Astrocyte of the hippocampus (primary cell): ENCODE data around the gene NDUFAF8.
"Not testable (repeated sequence)": the region's sequence is repeated elsewhere in the genome, so short reads cannot be mapped to it uniquely, and the experiment has no call there.

ENCODE experiments used
- DNase-seq: peaks from one replicate; pipeline ENCODE4 v3.0.0; 2011; ENCODE audit warnings: low read depth, low spot score

NDUFAF8 gene

GRCh38 chr17:81222906-81223761 lies 16.0 kb upstream of the NDUFAF8 start, which contains the start of gene CEP131:
Gene CEP131, minus strand, starts transcription at chr17:81222965. Its CDS starts 2,909 bp downstream, at chr17:81220056.
- DNase-seq = peak; percentile 100

DNA sequence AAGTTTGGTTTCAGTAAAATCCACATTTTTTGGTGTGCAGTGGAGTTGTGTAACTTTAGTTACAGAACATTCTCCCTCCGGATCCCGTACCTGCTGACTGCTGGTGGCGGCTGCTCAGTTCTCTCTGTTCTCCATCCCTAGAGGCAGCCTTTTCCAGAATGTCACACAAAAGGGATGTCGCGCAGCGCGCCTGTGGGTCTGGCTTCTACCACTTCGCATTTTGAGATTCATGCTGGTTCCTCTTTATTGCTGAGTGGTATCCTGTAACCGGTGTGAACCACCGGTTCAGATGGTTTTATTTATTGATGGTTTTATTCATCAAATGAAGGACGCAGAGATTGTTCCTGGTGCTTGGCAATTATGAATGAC lies 15.4 kb upstream of the NDUFAF8 start:
- no peak for DNase-seq

GRCh38 chr17:81227630-81228029 lies 11.5 kb upstream of the NDUFAF8 start:
- DNase-seq = not testable (repeated sequence)

GRCh38 chr17:81228420-81228819 lies 10.7 kb upstream of the NDUFAF8 start:
- DNase-seq = no peak

DNA sequence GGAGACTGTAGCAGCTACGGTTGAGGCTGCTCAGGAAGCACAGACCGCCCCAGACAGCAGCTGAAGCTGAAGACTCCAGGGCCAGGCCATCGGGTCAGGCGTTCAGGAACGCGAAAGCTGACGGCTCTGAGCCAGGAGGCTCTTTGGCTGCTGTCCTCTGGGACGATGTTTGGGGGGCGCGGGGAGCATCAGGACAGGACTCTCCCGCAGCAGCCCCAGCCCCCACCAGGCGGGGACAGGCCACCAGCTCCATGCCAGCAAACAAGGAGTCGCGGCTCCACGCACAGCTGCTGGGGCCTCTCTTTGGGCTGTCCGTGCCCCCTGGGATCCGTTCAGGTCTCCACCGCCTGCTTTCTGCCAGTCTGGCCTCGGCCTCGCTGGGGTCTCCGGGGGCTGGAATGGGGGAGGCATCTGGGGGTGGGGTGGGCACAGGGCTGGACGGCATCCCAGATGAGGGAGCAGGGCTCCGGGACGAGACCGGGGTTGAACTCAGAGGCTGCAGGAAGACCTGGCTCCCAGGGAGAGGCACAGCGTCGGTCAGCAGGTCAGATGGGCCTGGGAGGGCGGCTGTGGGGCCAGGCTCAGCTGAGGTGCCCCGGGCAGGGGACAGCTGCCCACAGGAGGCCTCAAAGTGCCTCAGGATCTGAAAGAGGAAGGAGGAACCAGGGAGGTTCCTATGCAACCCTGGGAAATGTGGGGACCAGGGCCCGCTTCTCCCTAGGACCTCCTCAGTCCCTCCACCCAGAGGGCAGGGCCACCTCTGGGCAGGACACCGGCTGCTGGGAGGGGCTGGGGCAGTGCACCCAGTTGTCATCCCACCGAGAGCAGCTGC lies 10.1 kb upstream of the NDUFAF8 start:
- DNase-seq = no peak

- no peak for DNase-seq
These were observed 9.5 kb upstream of the NDUFAF8 start for GRCh38 chr17:81229666-81229920.

- no peak for DNase-seq
These were observed 8.9 kb upstream of the NDUFAF8 start for GRCh38 chr17:81230043-81230820.

DNA sequence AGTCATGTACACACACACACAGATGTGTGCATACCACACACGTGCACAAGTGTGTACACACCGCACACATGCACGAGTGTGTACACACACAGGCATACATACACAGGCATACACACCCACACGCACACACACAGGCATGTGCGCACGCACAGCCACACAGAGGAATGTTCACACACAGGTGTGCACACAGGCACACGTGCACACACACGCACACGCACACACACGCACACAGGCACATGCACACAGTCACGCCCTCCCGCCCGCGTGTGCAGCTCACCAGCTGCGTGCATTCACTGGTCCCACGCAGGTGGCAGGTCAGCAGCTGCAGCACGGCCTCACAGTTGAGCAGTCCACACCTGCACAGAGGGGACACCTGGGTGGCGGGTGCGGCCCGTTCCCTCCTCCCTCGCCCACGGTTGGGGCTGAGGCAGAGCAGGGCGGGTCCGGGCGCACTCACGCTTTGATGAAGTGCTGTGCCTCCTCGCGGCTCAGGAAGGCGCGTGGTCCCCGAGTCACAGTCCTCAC lies 7.9 kb upstream of the NDUFAF8 start:
- no peak for DNase-seq

DNA sequence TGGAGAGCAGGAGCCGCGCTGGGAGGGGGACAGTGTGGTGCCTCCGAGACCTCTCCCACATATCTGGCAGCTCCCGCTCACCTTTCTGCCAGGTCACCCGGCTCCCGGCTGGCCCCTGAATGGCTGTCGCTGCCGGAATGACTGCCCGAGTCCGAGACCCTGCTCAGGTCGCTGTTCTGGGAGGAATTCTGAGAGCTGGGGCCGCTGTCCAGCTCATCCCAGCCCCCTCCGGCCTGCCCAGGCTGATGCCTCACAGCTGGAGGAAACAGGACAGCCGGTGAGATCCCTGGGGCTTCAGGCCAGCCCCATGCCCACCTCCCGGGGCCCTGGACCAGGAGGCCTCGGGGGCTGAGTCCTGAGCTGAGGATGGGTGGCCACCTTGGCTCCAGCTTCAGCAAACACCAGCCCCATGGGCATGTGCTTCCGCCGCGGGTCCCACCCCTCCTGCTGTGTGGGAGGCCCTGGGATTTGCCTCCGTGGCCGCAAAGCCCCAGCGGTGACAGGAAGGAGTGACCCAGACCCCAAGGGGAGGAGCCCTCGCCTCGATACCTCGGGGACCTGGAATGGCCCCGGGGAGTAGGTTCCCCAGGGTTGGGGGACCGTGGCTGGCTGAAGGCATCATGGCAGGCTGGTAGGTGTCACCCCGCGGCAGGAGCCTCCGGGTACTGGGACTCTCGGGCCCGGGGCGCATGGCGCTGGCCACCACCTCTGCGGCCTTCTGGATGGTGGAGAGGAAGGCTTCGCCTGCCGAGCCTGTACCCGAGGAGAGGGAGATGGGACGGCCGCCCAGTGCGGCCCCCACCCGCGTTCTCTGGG lies 7.1 kb upstream of the NDUFAF8 start:
- DNase-seq = no peak

GRCh38 chr17:81232616-81233241 lies 6.4 kb upstream of the NDUFAF8 start:
- DNase-seq = no peak

GRCh38 chr17:81233316-81233715 lies 5.8 kb upstream of the NDUFAF8 start:
- DNase-seq = no peak

DNA sequence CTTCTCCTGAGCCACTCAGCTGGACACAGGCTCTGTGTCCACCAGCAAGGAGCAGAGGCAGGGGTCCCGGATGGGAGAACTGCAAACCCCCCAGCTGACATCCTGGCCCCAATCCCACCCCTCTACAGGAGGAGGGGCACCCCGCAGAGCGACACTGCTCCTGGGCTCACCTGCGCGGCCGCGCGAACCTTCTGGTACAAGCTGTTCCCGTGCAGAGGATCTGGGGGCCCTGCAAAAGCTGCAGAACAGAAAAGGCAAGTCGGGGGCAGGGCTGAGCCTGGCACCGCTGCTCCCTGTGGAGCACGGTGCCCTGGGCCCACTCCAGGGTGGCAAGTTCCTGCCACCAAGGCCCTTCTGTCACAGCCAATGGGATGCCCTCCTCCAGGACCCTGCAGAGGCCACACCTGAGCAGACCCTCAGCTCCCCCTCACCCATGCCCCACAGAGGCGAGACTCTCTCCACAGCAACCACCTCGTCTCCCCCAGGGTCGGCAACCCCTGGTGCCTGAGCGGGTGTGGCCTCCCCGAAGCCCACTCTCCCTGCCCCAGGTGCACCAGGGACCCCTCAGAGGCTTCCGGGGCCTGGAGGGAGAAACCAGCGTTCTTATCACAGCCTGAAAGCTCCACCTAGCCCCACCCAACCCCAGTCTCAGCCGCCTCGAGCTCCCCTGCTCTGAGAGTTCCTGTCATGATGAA lies 5.2 kb upstream of the NDUFAF8 start:
- DNase-seq = no peak

DNA sequence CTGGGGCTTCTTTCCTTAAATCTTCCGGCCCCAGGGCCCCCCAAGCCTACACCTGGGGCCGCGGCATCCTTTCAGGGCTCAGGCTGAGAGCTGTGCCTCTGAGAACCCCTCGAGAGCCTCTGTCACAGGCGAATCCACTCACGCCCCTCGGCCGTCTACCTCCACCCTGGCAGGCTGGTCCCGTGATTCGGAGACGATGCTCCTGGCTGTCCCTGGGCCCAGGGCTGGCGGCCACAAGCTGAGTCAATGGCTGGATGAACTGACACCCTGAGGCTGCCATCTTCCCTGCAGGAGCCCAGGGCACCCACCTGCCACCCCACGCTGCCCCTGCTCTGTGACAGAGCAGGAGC lies 4.6 kb upstream of the NDUFAF8 start:
- no peak for DNase-seq

GRCh38 chr17:81234940-81235821 lies 3.9 kb upstream of the NDUFAF8 start:
- no peak for DNase-seq

- DNase-seq = no peak
These were observed 3.0 kb upstream of the NDUFAF8 start for GRCh38 chr17:81235822-81236740.

DNA sequence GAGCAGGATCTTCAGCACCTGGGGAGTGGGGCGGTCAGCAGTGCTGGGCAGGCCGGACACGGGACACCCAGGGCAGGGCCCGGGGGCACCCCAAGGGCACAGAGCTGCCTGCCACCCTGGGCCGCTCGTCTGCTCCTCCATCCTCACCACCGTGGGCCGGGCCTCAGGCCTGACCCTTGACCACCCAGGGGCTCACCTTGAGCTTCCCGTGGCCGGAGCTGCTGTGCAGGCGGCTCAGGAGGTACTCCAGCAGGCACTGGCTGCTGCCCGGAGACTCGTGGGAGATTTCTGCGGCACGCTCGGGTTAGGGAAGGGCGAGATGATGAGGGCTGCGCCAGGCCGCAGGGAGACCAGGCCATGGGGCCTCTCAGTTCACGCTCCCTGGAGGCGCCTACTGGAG lies 2.3 kb upstream of the NDUFAF8 start:
- DNase-seq = no peak

DNA sequence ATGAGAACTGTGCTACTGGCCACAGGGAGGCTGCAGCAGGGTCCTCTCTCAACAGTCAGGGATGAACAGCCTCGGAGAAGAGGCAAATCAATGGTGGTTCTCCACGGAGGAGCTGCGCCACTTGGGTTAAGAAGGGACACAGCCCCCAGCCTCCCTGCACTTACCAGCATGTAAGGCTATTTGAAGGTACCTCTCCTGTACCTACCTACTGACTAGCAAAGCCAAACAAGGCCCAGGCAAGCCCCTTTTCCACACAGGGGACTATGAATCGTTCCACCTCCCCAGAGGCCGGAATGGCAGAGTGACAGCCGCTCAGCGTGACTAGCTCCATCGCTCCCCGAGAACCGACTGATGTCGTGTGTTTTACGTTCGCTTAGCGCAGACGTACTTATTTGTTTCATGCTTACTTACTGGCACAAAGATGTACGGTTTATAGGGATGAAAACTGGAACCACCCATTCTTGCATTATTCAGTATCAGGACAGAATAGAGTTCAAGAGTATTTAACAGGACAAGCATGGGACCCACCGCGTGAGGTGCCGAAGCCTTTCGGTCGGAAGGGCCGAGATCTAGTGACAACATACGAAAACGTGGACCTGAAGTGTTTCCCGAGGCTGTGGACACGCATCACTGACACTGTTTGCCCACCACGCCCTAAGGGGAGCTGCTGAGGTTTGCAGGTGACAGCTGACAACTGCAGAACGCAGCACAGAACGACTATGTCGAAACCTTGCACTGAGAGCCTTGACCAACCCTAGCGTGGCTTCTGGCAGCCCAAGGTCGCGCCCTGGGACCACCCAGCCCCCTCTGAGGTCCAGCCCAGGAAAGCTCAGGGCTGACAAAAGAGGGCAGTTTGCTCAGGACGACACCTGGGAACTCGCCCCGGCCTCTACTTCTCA lies 1.3 kb upstream of the NDUFAF8 start:
- DNase-seq = no peak
